ENCODE data around the gene SH3RF2. TPM values are rescaled to one million over a fixed set of nuclear protein-coding genes. Genes with fewer than 3 reads are reported as not detected.

Gene SH3RF2
- total and polyA plus RNA-seq, 9 of the 15 experiments (the other 6 are each of a cell fraction or from before 2014, with no cell fraction given) = 0.05 TPM; not detected in 8

GRCh38 chr5:146111409-146111808, 175.0 kb downstream of the SH3RF2 start (continued):
- TF ChIP-seq ZNF592 (IDR thresholded peaks at IDR 0.05) (peak; percentile 28; the same call in 1 of the 2 replicates), KLF16 (IDR thresholded peaks at IDR 0.05) (peak; percentile 79), ZKSCAN8 (CRISPR knock-in tag; IDR thresholded peaks at IDR 0.05) (no peak)

- 49% methylated on average over 5 of the region's 5 CpGs for WGBS (ENCODE audit: insufficient coverage, low coverage, missing lambda C conversion rate)
- Histone ChIP-seq H3K9me3 (replicated peaks; ENCODE audit: control insufficient read depth, insufficient read depth, low read depth, low read length) (no peaks in the 10 kb centered on the region), H2AFZ (ENCODE audit: low read depth, low read length) (no peak overlapping the region), H3K4me3 (no peak overlapping the region), H4K20me1 (replicated peaks; ENCODE audit: control insufficient read depth, insufficient read depth, low read length) (no peaks in the 10 kb centered on the region), H3K36me3 (ENCODE audit: control insufficient read depth, insufficient read depth, low read length) (peaks cover 44% of the 10 kb centered on the region; the same call in 2 of the 3 replicates), H3K27ac (ENCODE audit: extremely low read depth, low read depth, low read length) (0 out of 3 replicates have a peak overlapping the region, but pooled peaks have one; percentile 53), H3K4me1 (replicated peaks in 1 of 2; ENCODE audit: control insufficient read depth in 2 of 2, insufficient read depth in 2 of 2, low read length in 2 of 2) (peaks cover 7 to 12% of the 10 kb centered on the region in 2 experiments; a peak in 3 of 5 replicates), H3K79me2 (ENCODE audit: control insufficient read depth, insufficient read depth, low read length) (no peaks in the 10 kb centered on the region), H3K4me2 (ENCODE audit: insufficient read depth, low read length) (no peak overlapping the region), H3K9ac (ENCODE audit: insufficient read depth in 1 of 2, low read depth in 2 of 2, low read length in 2 of 2) (no peak overlapping the region), H3K27me3 (ENCODE audit: control insufficient read depth in 2 of 2, insufficient read depth in 2 of 2, low read length in 2 of 2) (no peaks in the 10 kb centered on the region), H3K9me1 (ENCODE audit: control insufficient read depth, insufficient read depth, low read length) (no peaks in the 10 kb centered on the region)
- FAIRE-seq (peak; percentile 56), ATAC-seq (peak; percentile 47), DNase-seq (ENCODE audit: extremely low read depth in 1 of 4, low spot score in 3 of 4) (peak in 2 of 4 experiments; percentile 9 to 20)
- ChIA-PET CTCF (ENCODE audit: low intra/inter-chr PET ratio) (no interaction called here), POLR2A (interaction anchor here (1.5 to 2.5 kb wide), 2 partner anchors 8 to 10 kb away, joined by 5 to 8 read pairs; no protein-coding TSS in a partner anchor)
- no TSS peak for BruUV-seq (replicated peaks)
- in situ Hi-C loops (cut with MboI) (no loop called here), intact Hi-C loops (cut with micrococcal nuclease) (no loop called here)
- TF ChIP-seq POLR3A (IDR thresholded peaks at IDR 0.05; ENCODE audit: borderline replicate concordance, extremely low read depth, insufficient read depth, insufficient read length) (no peak), TAL1 (IDR thresholded peaks at IDR 0.05) (peak; percentile 9; the same call in 1 of the 2 replicates), HDGF (IDR thresholded peaks at IDR 0.05) (no peak), RHOXF2B (CRISPR knock-in tag; conservative IDR thresholded peaks at IDR 0.05) (no peak), KDM1A (IDR thresholded peaks at IDR 0.05) (peak in 1 of 2 experiments; percentile 17; a peak in 1 of 4 replicates), NRF1 (conservative IDR thresholded peaks at IDR 0.05 in 1 of 2, IDR thresholded peaks at IDR 0.05 in 1 of 2) (0 out of 4 replicates have a peak, but pooled peaks of 1 of the 2 experiments have one; percentile 17), ZC3H11A (IDR thresholded peaks at IDR 0.05; ENCODE audit: low read depth, low read length) (no peak), ETV1 (tag; conservative IDR thresholded peaks at IDR 0.05; ENCODE audit: low read depth) (no peak), NCOA6 (IDR thresholded peaks at IDR 0.05) (no peak), ZNF583 (CRISPR knock-in tag; IDR thresholded peaks at IDR 0.05) (no peak), NFRKB (IDR thresholded peaks at IDR 0.05; ENCODE audit: low read depth) (no peak), GABPA (tag; conservative IDR thresholded peaks at IDR 0.05; ENCODE audit: low read depth) (no peak), PKNOX1 (IDR thresholded peaks at IDR 0.05) (no peak), EHMT2 (IDR thresholded peaks at IDR 0.05) (no peak), NR2F6 (CRISPR knock-in tag; IDR thresholded peaks at IDR 0.05) (no peak), ZNF253 (CRISPR knock-in tag; conservative IDR thresholded peaks at IDR 0.05) (no peak), ZSCAN32 (CRISPR knock-in tag; IDR thresholded peaks at IDR 0.05) (no peak)
Measured at GRCh38 chr5:146112476-146112875, 176.1 kb downstream of the SH3RF2 start.

Data from K562 (cell line).